ENCODE data around the gene SLC44A5.
"Not testable (repeated sequence)": the region's sequence is repeated elsewhere in the genome, so short reads cannot be mapped to it uniquely, and the experiment has no call there.

Gene SLC44A5

DNA sequence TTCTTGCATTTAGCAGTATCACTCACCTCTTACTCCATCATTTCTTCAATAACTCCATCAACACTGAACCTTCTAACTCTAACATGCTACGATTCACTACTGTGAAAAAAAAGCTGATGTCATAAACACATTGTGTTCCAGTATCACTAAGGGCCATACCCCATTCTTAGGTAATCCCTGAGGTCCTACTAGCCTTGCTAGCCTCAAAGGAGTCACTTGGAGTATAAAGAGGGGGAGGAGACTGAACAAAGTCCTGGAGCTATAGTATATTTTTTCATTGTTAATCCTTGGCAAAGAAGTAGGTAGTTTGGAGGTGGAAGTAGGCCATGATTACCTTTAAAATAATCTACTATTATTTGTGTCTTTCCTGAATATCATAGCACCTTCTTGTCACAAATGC is at the start of gene SLC44A5:
TSS of gene SLC44A5 (minus strand) at position 101 of the 400 bp plus-strand sequence. CDS start 69,667 bp downstream, outside the sequence.
- DNase-seq, result no peak

DNA sequence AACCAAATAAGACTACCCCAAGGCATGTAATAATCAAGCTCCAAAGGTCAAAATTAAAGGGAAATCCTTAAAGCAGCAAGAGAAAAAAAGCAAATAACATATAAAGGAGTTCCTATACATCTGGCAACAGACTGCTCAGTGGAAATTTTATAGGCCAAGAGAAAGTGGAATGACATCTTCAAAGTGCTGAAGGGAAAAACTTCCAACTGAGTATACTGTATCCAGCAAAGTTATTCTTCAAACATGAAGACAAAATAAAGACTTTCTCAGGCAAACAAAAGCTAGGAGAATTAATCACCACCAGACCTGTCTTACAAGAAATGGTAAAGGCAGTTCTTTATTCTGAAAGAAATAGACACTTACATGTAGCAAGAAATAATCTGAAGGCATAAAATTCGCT is 45.0 kb upstream of the SLC44A5 start:
- no peak for DNase-seq

DNA sequence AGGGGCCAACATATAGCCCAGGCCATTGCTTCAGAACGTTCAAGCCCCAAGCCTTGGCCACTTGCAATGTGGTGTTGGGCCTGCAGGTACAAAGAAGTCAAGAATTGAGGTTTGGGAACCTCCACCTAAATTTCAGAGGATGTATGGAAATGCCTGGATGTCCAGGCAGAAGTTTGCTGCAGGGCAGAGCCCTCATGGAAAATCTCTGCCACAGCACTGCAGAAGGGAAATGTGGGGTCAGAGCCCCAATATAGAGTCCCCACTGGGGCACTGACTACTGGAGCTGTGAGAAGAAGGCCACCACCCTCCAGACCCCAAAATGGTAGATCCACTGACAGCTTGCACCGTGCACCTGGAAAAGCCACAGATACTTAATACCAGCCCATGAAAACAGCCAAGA is 36.3 kb upstream of the SLC44A5 start:
- not testable (repeated sequence) for DNase-seq

DNA sequence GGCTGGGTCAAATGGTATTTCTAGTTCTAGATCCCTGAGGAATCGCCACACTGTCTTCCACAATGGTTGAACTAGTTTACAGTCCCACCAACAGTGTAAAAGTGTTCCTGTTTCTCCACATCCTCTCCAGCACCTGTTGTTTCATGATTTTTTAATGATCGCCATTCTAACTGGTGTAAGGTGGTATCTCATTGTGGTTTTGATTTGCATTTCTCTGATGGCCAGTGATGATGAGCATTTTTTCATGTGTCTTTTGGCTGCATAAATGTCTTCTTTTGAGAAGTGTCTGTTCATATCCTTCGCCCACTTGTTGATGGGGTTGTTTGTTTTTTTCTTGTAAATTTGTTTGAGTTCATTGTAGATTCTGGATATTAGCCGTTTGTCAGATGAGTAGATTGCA is 34.2 kb upstream of the SLC44A5 start:
- DNase-seq, result not testable (repeated sequence)

DNA sequence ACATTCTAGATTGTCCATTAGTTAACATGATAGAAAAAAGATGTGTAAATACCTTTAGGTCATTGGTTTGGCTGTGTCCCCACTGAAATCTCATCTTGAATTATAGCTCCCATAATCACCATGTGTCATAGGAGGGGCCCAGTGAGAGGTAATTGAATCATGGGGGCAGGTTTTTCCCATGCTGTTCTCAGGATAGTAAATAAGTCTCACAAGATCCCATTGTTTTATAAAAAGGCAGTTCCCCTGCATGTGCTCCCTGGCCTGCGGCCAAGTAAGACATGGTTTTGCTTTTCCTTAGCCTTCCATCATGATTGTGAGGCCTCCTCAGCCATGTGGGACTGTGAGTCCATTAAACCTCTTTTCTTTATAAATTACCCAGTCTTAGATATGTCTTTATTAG is 32.5 kb upstream of the SLC44A5 start:
- no peak for DNase-seq

DNA sequence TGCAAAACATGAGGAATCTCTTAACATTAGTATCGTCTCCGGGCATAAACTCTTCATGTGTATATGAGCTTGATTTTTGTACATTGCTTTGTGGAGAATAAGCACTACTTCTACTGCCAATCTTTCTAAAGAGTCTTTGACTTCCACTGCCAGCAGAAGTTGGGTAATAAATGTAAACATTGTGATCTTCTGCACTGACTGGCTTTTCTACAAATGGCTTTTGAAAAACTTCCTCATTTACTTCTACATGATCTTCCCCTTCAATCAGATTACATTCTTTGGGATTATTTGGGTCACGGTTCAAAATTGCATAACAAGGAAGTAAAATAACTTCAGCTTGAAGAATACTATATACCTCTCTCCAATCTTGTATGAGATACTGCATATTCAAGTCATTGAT is 30.4 kb upstream of the SLC44A5 start:
- no peak for DNase-seq

DNA sequence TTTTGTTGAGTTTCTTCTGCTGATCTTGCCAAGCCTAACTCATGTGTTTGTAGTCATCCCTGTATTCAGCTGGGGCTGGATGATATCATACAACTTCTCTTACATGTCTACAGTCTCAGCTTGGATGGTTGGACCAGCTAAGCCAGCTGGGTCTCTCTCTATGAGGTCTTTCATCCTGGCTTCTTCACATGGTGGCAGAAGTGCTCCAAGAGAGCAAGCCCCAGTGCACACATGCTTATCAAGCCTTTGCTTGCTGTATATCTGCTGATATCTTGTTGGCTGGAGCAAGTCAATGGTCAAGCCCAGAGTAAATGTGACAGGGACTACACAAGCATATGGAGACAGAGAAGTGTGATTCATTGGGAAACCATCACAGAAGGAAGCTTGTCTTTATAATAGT is 29.2 kb upstream of the SLC44A5 start:
- DNase-seq, result no peak

DNA sequence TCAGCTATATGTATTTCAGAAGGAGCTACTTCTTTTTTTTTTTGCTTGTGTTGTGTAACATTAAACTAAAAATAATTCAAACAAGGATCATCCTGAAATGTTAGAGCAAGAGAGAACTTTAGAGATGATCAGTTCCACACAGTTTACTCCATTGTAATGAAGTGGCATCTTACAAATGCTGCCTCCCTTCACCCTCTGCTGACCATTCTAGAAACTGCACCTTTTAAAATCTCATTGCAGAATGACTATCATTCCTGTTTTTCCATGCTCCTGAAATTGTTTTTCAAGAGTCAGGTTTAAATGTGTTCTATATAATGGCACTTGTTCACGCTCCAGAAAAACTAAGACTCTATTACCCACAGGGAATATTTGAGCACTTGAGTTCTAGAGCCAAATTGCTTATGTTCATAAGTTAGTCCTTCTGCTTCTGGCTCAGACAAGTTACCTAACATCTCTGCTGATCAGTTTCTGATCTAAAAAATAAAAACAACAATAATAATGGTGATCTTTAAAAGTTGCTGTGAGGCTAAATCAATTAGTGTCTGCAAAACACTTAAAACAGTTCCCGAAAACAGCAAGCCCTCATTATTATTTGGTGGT is 21.5 kb upstream of the SLC44A5 start:
- DNase-seq, result no peak

DNA sequence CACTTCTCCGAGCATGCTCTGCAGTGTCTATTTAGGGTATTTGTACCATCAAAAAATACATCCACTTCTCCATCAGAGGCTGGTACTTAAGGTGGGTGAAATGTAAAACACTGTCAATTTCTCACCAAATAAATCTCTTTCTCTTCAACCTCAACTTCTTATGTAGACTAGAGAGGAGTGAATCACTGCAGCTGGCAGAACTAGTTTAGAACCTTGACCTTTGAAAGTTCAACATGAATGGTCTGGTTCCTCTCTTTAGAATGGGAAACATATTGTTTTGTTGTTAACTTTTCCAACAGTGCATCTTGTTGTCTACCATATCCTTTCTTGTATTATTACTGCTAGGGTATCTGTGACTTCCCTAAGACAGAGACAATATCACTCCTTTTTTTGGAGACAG is 20.1 kb upstream of the SLC44A5 start:
- DNase-seq, result no peak

DNA sequence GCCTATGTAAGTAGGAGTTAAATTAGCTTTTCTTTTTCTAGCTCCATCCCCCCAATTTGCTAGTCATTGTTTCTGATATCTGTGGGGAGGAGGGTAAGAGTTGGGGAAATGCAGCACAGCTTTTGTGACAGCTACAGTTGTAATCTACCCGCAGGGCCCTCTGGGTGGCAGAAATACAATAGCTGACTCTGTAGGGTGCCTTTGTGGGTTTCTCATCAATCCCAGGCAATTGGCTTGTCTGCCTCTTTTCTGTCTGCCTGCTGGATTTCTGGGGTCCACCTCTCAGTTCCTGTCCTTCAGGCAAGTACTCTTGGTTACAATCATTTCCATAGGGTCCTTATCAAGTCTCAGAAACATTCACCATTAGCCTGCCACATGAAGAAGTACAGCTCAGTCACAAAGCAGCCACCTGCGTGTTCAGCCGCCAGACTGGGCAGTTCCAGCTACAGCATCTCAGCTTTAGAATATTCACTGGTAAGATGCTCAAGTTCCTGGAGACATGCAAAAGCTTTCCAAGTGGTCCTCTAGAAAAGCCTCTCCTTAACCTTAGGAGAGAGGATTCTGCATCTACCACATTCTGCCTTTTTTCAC is 19.2 kb upstream of the SLC44A5 start:
- no peak for DNase-seq

DNA sequence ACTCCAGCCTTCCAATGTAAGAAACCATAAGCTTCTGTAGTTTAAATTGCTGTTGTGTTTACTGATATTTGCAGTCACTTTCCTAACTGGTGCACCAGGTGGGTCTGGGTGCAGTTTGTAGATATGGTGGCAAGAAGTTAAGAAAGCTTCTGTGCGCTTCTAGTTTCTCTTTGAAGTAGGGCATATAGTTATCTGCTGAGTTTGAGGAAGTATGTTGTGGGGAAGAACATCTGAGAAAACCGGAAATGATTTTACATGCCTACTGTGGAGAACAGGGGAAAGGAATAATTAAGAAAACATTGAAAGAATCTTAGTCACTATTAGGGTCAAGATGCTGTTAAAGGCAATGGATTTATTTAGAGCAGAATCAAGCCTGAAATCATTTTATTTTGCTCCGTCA is 14.9 kb upstream of the SLC44A5 start:
- no peak for DNase-seq

DNA sequence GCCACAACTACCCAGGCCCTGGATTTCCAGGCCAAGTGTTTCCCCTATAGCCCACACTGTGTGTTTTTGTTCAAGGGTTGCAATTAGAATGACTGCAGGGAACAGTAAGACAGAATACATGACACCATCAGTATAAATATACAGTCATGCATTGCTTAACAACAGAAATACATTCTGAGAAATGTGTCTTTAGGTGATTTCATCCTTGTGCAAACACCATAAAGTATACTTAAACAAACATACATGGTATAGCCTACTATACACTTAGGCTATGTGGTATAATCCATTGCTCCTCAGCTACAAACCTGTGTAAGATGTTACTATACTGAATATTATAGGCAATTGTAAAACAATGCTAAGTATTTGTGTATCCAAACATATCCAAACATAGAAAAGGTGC is 7.5 kb upstream of the SLC44A5 start:
- DNase-seq, result no peak

DNA sequence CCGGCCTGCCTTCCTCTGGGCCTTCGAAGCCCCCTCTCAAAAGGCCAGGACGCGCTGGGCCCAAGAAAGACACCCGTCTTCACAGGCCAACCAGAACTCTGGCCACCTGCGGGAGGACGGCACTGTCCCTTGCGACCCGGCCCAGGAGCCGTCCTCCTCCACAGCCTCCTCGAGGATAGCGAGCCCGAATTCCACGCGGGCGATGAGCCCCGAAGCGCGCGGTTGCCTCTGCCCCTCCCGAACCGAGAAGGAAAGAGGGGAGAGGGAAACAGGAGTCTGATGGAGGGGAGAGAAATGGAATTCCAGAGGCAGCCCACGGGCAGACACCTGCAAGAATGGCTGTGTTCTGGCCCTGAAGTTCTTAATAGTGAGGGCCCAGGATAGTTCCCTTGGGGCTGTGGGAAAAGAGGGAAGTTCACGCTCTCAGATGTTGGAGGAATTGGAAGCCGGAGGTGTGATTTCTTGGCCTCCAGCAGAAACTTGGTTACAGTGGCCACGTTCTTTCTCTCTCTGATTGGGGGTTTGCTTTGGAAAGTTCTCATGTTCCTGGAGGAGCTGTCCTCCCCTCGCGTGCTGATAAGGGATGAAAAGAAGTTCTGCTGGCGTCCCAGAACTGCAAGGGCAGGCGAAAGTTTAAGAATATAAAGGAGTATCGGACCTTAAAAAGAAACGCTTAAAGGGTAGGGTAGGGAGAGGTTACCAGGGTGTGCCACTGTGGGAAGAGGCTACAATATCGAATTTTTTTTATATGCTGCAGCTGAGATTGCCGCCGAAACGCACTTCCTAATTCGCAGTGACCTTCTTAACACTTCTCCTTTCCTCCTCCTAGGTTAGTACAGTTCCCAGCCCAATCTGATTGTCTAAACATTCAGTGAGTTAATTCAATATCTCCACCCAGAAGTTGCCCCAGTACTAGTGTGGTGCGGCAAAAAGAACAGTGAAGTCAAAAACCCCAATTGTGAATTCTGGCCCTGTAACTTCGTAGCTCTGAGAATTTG is 5.8 kb upstream of the SLC44A5 start:
- DNase-seq, result no peak

DNA sequence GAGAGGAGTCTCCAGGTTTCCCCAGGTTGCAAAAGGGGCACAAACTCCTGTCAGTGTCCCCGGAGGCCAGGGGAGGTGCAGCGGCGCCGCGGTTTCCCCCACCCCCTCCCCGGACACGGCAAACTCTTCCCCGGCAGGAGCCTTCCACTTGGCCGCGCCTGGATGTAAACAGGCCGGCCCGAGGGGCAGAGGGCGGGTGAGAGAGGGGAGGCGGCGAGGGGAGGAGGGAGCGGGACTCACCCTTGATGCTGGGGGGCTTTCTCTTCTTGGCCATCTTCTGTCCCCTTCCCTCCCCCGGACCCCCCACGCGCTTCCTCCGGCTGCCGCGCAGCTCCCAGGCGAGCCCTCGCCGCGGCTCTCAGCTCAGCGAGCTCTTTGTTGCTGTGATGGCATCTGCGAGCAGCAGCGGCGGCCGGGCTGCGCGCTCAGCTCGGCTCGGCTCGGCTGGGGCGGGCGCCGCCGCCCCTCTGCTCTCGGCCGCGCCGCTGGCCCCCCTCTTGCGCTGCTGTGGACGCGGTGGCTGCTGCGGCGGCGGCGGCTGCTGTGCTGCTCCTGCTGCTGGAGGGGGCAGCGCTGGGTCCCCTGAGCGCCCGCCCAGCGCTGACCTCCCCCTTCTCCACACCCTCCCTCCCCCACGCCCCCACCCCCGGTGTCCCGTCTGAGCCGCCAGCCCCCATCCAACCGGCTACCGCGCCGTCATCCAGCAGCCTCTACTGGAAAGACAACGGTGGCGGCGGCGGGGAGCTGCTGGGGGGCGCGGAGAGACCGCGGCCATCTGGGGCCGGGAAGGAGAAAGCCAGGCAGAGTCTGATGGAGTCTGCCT is 4.9 kb upstream of the SLC44A5 start:
- peak; percentile 20 for DNase-seq

DNA sequence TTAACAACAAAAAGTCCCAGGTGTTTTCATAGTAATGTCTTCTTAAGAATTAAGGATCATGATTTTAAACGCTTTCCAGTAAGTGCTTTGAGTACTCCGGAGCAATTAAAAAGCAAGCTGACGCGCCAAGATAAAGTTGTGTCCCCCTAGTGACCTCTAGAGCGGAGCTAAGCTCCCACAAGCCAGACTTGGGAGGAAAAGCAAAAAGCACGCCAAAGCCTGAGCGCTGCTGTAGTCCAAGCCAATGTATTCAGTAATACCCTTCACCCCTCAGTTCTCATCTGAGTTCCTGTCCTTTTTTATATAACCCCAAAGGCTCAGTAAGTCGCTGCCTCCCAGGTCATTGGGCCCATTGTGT is 3.5 kb upstream of the SLC44A5 start:
- no peak for DNase-seq

DNA sequence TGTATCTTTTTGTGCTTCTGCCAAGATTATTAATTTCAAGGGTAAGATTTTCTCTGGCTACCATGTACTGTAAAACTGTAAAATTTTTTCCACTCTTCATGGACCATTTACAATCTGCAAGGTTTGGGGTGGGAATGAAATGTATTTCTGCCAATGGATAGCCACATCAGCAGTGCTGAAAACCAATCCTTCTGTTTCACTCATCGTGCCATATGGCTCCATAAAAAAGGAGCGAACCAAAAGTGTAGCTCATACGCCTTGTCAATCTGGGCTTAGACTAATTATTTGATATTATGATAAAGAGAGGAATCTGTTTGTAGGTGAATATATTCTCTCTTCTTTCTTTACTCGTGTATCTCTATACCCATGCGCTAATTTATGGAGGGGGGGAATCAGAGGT is 3.0 kb upstream of the SLC44A5 start:
- no peak for DNase-seq

DNA sequence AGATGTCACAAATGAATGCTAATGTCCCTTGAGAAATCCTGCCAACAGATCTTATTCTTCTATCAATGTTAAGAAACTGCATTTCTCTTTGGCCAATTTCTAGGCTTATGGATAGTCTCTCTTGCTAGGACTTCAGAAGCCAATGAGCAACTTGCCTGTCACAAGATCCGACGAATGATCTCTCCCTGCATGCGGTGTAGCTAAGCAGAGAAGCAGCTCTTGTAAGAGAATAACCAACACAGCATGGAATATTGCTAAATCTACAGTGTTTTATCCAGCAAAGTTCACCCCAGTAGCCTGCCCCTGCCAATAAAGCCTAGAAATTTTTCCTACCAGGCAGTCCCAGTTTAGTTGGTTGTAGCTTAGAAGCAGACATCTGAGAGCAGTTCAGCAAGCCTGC is 2.1 kb upstream of the SLC44A5 start:
- DNase-seq, result no peak

DNA sequence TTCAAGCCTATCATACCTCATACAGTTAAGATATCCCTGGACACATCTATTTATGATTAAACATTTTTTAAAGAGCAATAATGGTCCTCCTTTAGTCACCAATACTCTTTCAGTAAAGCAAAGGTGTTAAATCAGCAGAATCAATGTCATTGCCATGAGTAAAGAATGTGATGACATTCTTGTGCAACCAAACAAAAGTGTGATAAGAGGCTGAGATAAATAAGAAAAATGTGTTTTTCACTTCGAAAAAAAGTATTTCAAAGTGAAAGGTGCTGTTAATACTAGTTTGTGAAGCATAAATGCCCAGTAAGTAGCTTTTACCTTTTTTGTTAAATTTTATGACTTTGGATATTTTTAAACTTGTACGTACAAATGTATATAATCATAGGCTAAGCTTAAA is 8.4 kb downstream of the SLC44A5 start:
- no peak for DNase-seq

DNA sequence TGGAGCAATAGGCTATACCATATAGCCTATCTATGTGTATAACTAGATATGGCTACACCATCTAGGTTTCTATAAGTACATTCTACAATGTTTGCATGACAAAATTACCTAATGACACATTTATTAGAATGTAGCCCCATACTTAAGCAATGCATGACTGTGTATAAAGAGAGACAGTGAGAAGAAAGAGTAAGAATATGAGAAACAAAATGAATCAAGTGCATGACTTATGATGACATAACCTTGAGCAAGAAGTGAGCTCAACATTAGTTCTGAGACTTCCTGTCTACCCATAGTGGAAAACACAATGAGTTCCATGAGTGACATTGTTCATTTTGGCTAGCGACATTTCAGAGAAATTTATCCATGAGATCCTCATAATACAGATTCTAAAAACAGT is 10.1 kb downstream of the SLC44A5 start:
- DNase-seq, result no peak

DNA sequence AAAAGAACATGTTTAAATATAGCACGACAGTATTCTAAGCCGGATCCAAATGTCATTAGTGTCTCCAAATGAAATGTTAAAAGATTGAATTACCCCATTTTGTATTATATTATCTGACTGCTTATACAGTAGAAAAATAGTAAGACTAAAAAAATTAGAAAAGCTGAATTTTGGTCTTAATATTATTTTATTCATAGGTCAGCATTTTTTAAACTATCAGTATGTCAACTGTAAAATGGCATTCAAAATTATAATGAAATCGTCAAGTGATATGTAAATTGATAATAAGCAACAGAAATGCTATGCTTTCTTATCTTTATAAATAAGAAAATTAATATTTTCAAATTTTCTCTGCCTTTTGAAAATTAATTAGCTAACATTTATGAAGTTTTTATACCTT is 16.6 kb downstream of the SLC44A5 start:
- DNase-seq, result no peak

DNA sequence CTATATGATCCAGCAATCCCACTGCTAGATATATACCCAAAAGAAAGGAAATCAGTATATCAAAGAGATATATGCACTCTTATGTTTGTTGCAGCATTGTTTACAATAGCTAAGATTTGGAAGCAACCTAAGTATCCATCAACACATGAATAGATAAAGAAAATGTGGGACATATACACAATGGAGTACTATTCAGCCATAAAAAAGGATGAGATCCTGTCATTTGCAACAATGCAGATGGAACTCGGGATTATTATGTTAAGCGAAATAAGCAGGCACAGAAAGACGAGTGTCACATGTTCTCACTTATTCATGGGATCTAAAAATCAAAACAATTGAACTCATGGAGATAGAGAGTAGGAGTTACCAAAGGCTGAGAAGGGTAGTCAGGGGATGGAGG is 17.5 kb downstream of the SLC44A5 start:
- not testable (repeated sequence) for DNase-seq

DNA sequence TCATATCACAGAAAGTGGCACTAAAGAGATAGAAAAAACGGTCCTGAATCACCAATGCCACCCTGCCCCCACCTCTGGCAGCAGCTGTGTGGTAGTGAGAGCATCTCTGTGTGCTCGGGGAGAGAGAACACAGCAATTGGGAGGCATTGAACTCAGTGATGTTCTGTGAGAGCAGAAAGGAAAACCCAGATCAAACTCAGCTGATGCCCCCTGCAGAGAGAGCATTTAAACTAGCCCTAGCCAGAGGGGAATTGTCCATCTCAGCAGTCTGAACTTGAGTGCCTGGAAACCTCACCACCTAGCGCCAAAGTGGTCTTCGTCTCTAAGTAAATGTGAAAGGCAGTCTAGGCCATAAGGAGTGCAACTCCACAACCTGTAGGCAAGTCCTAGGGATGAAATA is 21.3 kb downstream of the SLC44A5 start:
- no peak for DNase-seq
